IMR-90 (cell line): ENCODE data around the gene SINHCAF. TPM values are rescaled to one million over a fixed set of nuclear protein-coding genes. Genes with fewer than 3 reads are reported as not detected.

ENCODE experiments used
- ATAC-seq: fragments of 200-7000 bp; cut with Tn5 transposase; 2 replicates; pipeline ENCODE4 v1.9.1; 2020; ENCODE audit warnings: low read depth, mild to moderate bottlenecking, moderate library complexity
- BruUV-seq: library from RNA; stranded (reverse); fragments of 400-500 nt; replicated peaks from 2 replicates; lab custom pipeline; 2021; lab: Mats Ljungman, UMichigan
- CTCF ChIA-PET: fragments of 300-600 bp; formaldehyde crosslinking; extraction: SDS; loops from one replicate; lab custom pipeline; 2021; ENCODE audit warnings: antibody characterized with exemption; lab: Yijun Ruan, JAX
- POLR2A ChIA-PET: fragments of 300-600 bp; sonication (Branson Sonifier 250); formaldehyde crosslinking; loops from one replicate; lab custom pipeline; 2022; ENCODE audit warnings: antibody characterized with exemption; ENCODE audit not compliant: unreplicated experiment; lab: Charles Lee
- DNase-seq: peaks from one replicate; pipeline ENCODE4 v3.0.0; 2013
- H2AFZ ChIP-seq: replicated peaks from 2 replicates; pipeline ENCODE3; 2013; ENCODE audit warnings: low read length, mild to moderate bottlenecking; ENCODE audit not compliant: poor library complexity
- H2AK5ac ChIP-seq: 2 replicates; pipeline ENCODE4 v1.6.1; 2013; ENCODE audit warnings: low read depth, low read length, inconsistent platforms
- H2AK9ac ChIP-seq: replicated peaks from 2 replicates; pipeline ENCODE3; 2013; ENCODE audit warnings: mild to moderate bottlenecking, low read depth, low read length, moderate library complexity; ENCODE audit not compliant: poor library complexity
- H2BK120ac ChIP-seq: 2 replicates; pipeline ENCODE4 v1.6.1; 2013; ENCODE audit warnings: low read depth, low read length, inconsistent platforms
- H2BK15ac ChIP-seq: 3 replicates; pipeline ENCODE4 v1.6.1; 2013; ENCODE audit warnings: low read depth, low read length, inconsistent platforms
- H2BK20ac ChIP-seq: 2 replicates; pipeline ENCODE4 v1.6.1; 2013; ENCODE audit warnings: low read depth, mild to moderate bottlenecking, inconsistent platforms, low read length, moderate library complexity
- H2BK5ac ChIP-seq: 2 replicates; pipeline ENCODE4 v1.6.1; 2013; ENCODE audit warnings: mild to moderate bottlenecking, low read depth, low read length, inconsistent platforms; ENCODE audit not compliant: poor library complexity, severe bottlenecking
- H3K14ac ChIP-seq: replicated peaks from 2 replicates; pipeline ENCODE4 v1.6.1; 2013; ENCODE audit warnings: low read depth, low read length, inconsistent platforms
- H3K18ac ChIP-seq: 2 replicates; pipeline ENCODE4 v1.6.1; 2013; ENCODE audit warnings: low read depth, low read length, control low read depth
- H3K23ac ChIP-seq: 2 replicates; pipeline ENCODE4 v1.6.1; 2013; ENCODE audit warnings: low read depth, low read length, inconsistent platforms
- H3K27ac ChIP-seq: 2 replicates; pipeline ENCODE4 v1.5.1; 2013; ENCODE audit warnings: mild to moderate bottlenecking, control low read depth, low read length; ENCODE audit not compliant: insufficient read depth
- H3K27me3 ChIP-seq: 2 replicates; pipeline ENCODE4 v1.6.1; 2013; ENCODE audit warnings: low read length; ENCODE audit not compliant: control insufficient read depth, insufficient read depth
- H3K36me3 ChIP-seq: 2 replicates; pipeline ENCODE4 v1.6.1; 2013; ENCODE audit warnings: low read length, mixed read lengths; ENCODE audit not compliant: control insufficient read depth, insufficient read depth
- H3K4ac ChIP-seq: 2 replicates; pipeline ENCODE4 v1.6.1; 2013; ENCODE audit warnings: low read depth, low read length, inconsistent platforms
- H3K4me1 ChIP-seq: 2 replicates; pipeline ENCODE4 v1.6.1; 2013; ENCODE audit warnings: low read length, mixed read lengths; ENCODE audit not compliant: control insufficient read depth, insufficient read depth
- H3K4me2 ChIP-seq: 2 replicates; pipeline ENCODE4 v1.6.1; 2013; ENCODE audit warnings: low read depth, mild to moderate bottlenecking, control low read depth, low read length, moderate library complexity
- H3K4me3 ChIP-seq: 2 replicates; pipeline ENCODE4 v1.5.1; 2013; ENCODE audit warnings: low read depth, mild to moderate bottlenecking, control low read depth, low read length, moderate library complexity; ENCODE audit not compliant: insufficient read depth
- H3K56ac ChIP-seq: 2 replicates; pipeline ENCODE4 v1.6.1; 2013; ENCODE audit warnings: low read length, inconsistent platforms; ENCODE audit not compliant: insufficient read depth; ENCODE audit errors: extremely low read depth
- H3K79me1 ChIP-seq, 2 experiments: 2 replicates each; pipeline ENCODE4 v1.6.1; 2013; ENCODE audit warnings: low read length in 2 of 2, inconsistent platforms in 1 of 2, low read depth in 1 of 2
- H3K9ac ChIP-seq: 2 replicates; pipeline ENCODE4 v1.6.1; 2013; ENCODE audit warnings: low read depth, low read length, control low read depth
- H3K9me1 ChIP-seq: 2 replicates; pipeline ENCODE4 v1.6.1; 2013; ENCODE audit warnings: low read length, inconsistent platforms; ENCODE audit not compliant: insufficient read depth
- H3K9me3 ChIP-seq: 2 replicates; pipeline ENCODE4 v1.6.1; 2013; ENCODE audit warnings: low read length; ENCODE audit not compliant: control insufficient read depth, insufficient read depth
- H4K20me1 ChIP-seq: 2 replicates; pipeline ENCODE4 v1.6.1; 2013; ENCODE audit warnings: low read length, inconsistent platforms; ENCODE audit not compliant: insufficient read depth
- H4K5ac ChIP-seq: 2 replicates; pipeline ENCODE4 v1.6.1; 2013; ENCODE audit warnings: mild to moderate bottlenecking, low read depth, low read length, control low read depth
- H4K8ac ChIP-seq, 2 experiments: 2 replicates each; pipeline ENCODE4 v1.6.1; 2013; ENCODE audit warnings: low read depth in 2 of 2, low read length in 2 of 2, control low read depth in 1 of 2, inconsistent platforms in 1 of 2
- H4K91ac ChIP-seq: 2 replicates; pipeline ENCODE4 v1.6.1; 2013; ENCODE audit warnings: low read depth, low read length, inconsistent platforms; ENCODE audit not compliant: insufficient read depth
- POLR2A ChIP-seq: IDR thresholded peaks from 2 replicates; pipeline ENCODE4 v1.6.1; 2012; ENCODE audit warnings: mild to moderate bottlenecking, low read depth, low read length
- WGBS, 2 experiments: methylation state at CpG; one replicate each; pipeline versions ENCODE4 v1.1.5 to v1.1.7; 2013; ENCODE audit warnings: missing lambda C conversion rate in 2 of 2; ENCODE audit not compliant: insufficient read length in 1 of 2; ENCODE audit errors: extremely low coverage in 2 of 2; 5-methylcytosine and 5-hydroxymethylcytosine counted together
- dilution Hi-C: fragments of 300-500 bp; cut with HindIII; formaldehyde crosslinking; loops from one replicate; pipeline ENCODE4 v1.14.3; 2018; ENCODE audit warnings: low sequenced_read_pairs; ENCODE audit not compliant: unreplicated experiment
- in situ Hi-C: fragments of 300-500 bp; cut with MboI; formaldehyde crosslinking; loops from 3 replicates; pipeline ENCODE4 v1.14.3; 2019; ENCODE audit warnings: low sequenced_read_pairs, inconsistent platforms, mixed read lengths
- intact Hi-C: fragments of 100-400 bp; cut with micrococcal nuclease; formaldehyde crosslinking; loops from 2 replicates; pipeline ENCODE4 v1.10.0; 2022
- polyA plus RNA-seq, 3 experiments: library from polyadenylated mRNA; depleted of rRNA; stranded (reverse); fragments of >200 nt; gene quantifications; 2 replicates each; pipeline ENCODE4 v1.2.3, GENCODE V29; 2012; ENCODE audit warnings: low replicate concordance in 1 of 3
- total RNA-seq: library from RNA; depleted of rRNA; stranded (reverse); fragments of >200 nt; gene quantifications from 2 replicates; pipeline ENCODE4 v1.2.3, GENCODE V29; 2012

The SINHCAF gene
- total and polyA plus RNA-seq, 2 of the 4 experiments (the other 2 are of a cell fraction), result 21.6 to 30.8 TPM

- Histone ChIP-seq H2AFZ (no peak overlapping the region), H3K4me3 (no peak overlapping the region), H2AK9ac (no peak overlapping the region), H4K8ac (no peak overlapping the region), H3K4me2 (no peak overlapping the region), H3K23ac (no peak overlapping the region), H4K5ac (no peak overlapping the region), H2BK120ac (no peak overlapping the region), H3K27ac (no peak overlapping the region), H3K4ac (no peak overlapping the region), H3K79me1 (no peaks in the 10 kb centered on the region), H3K4me1 (no peaks in the 10 kb centered on the region), H3K9me3 (no peaks in the 10 kb centered on the region), H3K9ac (no peak overlapping the region), H3K36me3 (no peaks in the 10 kb centered on the region), H3K9me1 (no peaks in the 10 kb centered on the region), H3K56ac (no peak overlapping the region), H2AK5ac (no peak overlapping the region), H4K91ac (no peak overlapping the region), H4K20me1 (no peaks in the 10 kb centered on the region), H2BK15ac (no peak overlapping the region), H3K14ac (no peak overlapping the region), H3K27me3 (peaks cover 3% of the 10 kb centered on the region), H3K18ac (no peak overlapping the region), H2BK5ac (no peak overlapping the region), H2BK20ac (no peak overlapping the region)
- intact Hi-C loops, result no loop called here
- no peak for DNase-seq
- dilution Hi-C loops, result no loop called here
- BruUV-seq, result no TSS peak
- TF ChIP-seq POLR2A, result no peak
- ATAC-seq, result no peak
- ChIA-PET CTCF (no interaction called here), POLR2A (interaction anchor here (0.5 kb wide), 1 partner anchor 253 kb away, joined by 5 read pairs; no protein-coding TSS in a partner anchor)
- in situ Hi-C loops, result no loop called here
- WGBS, 2 experiments, result no CpG with 5 or more reads among the region's 4 CpGs
Observed at GRCh38 chr12:31331242-31331641, 5.3 kb upstream of the SINHCAF start.
